AG04449 (cell line): ENCODE results near the gene SNCB.

ENCODE experiments used
- CTCF ChIA-PET: fragments of 350-600 bp; formaldehyde crosslinking; extraction: SDS; loops from one replicate; lab custom pipeline; 2021; ENCODE audit warnings: antibody characterized with exemption; lab: Yijun Ruan, JAX
- POLR2A ChIA-PET: fragments of 400-600, 350-600 bp; formaldehyde crosslinking; extraction: SDS; loops from one replicate; lab custom pipeline; 2020; ENCODE audit warnings: antibody characterized with exemption, inconsistent platforms; lab: Yijun Ruan, JAX
- DNase-seq: peaks from one replicate; pipeline ENCODE4 v3.0.0-alpha.2; 2010; ENCODE audit warnings: low read depth, low spot score
- H3K4me3 ChIP-seq: 2 replicates; pipeline ENCODE4 v1.5.1; 2011; ENCODE audit warnings: low read depth, mild to moderate bottlenecking, control low read depth, low read length
- TF ChIP-seq, protein P1 (sequence below): IDR thresholded peaks from one replicate; pipeline ENCODE4 v1.5.1; 2011; ENCODE audit warnings: mild to moderate bottlenecking, moderate library complexity, low read length, control low read depth, inconsistent platforms; ENCODE audit not compliant: insufficient read depth; ENCODE audit errors: missing control alignments

Gene SNCB

GRCh38 chr5:176639208-176639607 lies 8.9 kb upstream of the SNCB start:
- TF ChIP-seq, protein P1, sequence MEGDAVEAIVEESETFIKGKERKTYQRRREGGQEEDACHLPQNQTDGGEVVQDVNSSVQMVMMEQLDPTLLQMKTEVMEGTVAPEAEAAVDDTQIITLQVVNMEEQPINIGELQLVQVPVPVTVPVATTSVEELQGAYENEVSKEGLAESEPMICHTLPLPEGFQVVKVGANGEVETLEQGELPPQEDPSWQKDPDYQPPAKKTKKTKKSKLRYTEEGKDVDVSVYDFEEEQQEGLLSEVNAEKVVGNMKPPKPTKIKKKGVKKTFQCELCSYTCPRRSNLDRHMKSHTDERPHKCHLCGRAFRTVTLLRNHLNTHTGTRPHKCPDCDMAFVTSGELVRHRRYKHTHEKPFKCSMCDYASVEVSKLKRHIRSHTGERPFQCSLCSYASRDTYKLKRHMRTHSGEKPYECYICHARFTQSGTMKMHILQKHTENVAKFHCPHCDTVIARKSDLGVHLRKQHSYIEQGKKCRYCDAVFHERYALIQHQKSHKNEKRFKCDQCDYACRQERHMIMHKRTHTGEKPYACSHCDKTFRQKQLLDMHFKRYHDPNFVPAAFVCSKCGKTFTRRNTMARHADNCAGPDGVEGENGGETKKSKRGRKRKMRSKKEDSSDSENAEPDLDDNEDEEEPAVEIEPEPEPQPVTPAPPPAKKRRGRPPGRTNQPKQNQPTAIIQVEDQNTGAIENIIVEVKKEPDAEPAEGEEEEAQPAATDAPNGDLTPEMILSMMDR = no peak
- DNase-seq = no peak
- ChIA-PET CTCF (interaction anchor here (1.0 to 15.6 kb wide), 3 partner anchors 8 to 20 kb away, joined by 3 to 190 read pairs (median 4); partner anchors contain the start of gene EIF4E1B), POLR2A (no interaction called here)
- no peak overlapping the region for H3K4me3 ChIP-seq

GRCh38 chr5:176638437-176638836 lies 8.1 kb upstream of the SNCB start:
- no peak for DNase-seq
- H3K4me3 ChIP-seq = no peak overlapping the region
- POLR2A ChIA-PET = no interaction called here
- CTCF ChIA-PET = interaction anchor here (15.6 kb wide), 1 partner anchor 21 kb away, joined by 190 read pairs; no protein-coding TSS in a partner anchor
- TF ChIP-seq, protein P1 = no peak

DNA sequence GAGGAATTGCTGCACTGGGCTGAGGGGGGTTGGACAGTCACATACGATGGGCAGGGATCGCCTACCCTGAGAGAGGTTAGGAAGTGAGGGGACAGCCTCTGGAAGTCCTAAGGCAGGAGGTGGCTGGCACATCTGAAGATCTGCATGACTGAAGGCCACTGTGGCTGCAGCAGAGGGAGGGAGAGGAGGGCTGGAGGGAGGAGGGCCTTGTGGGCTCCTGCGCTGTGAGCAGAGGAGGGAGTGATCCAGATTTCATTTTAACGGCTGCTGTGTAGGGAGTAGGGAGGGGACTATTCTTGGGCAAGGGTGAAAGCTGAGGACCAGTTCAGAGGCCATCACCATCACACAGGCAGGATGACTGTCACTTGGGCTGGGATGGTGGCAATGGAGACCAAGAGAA lies 7.2 kb upstream of the SNCB start:
- ChIA-PET POLR2A (no interaction called here), CTCF (interaction anchor here (15.6 kb wide), 1 partner anchor 22 kb away, joined by 190 read pairs; no protein-coding TSS in a partner anchor)
- no peak for DNase-seq
- TF ChIP-seq, protein P1 = no peak
- no peak overlapping the region for H3K4me3 ChIP-seq

GRCh38 chr5:176636426-176636825 lies 6.1 kb upstream of the SNCB start:
- no peak overlapping the region for H3K4me3 ChIP-seq
- ChIA-PET CTCF (interaction anchor here (0.8 to 1.3 kb wide), 2 partner anchors 11 to 65 kb away, joined by 3 read pairs; partner anchors contain the start of gene TSPAN17), POLR2A (interaction anchor here (1.2 kb wide), 1 partner anchor 15 kb away, joined by 4 read pairs; no protein-coding TSS in a partner anchor)
- DNase-seq = no peak
- TF ChIP-seq, protein P1 = no peak

DNA sequence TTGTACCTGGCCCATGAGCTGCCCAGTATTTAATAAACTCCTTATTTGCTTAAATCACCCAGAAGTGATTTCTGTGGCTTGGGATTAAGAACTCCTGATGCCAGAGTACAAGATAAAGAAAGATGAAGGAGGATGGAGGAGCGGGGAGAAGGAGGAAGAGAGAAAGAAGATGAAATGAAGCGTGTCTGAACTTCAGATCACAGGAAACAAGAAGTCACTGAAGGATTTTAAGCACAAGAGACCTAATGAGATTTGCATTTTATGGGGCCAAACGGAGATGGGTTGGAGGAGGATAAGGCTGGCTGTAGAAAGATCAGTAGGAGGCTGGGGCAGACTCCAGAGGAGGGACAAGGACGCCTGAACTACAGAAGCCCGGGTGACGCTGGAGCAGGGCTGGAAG lies 3.3 kb upstream of the SNCB start:
- TF ChIP-seq, protein P1 = no peak
- CTCF ChIA-PET = interaction anchor here (1.1 kb wide), 1 partner anchor 11 kb away, joined by 3 read pairs; no protein-coding TSS in a partner anchor
- POLR2A ChIA-PET = interaction anchor here (2.5 kb wide), 1 partner anchor 13 kb away, joined by 8 read pairs; the partner anchor contains the start of gene TSPAN17
- H3K4me3 ChIP-seq = no peak overlapping the region
- DNase-seq = no peak

- no peak for DNase-seq
- ChIA-PET POLR2A (interaction anchor here (2.5 kb wide), 1 partner anchor 14 kb away, joined by 8 read pairs; the partner anchor contains the start of gene TSPAN17), CTCF (interaction anchor here (1.1 to 1.5 kb wide), 2 partner anchors 11 to 13 kb away, joined by 3 to 4 read pairs; no protein-coding TSS in a partner anchor)
- no peak overlapping the region for H3K4me3 ChIP-seq
- TF ChIP-seq, protein P1 = no peak
These were observed 2.4 kb upstream of the SNCB start for GRCh38 chr5:176632745-176633144.
